Suprapubic skin (tissue), 4 donors: ENCODE measurements around the gene TMOD1.

Source experiments
- CTCF ChIP-seq, 2 donors: fragments of 200-600 bp in 1 of 2; fragments of 450-650 bp in 1 of 2; sonication (generic) in 1 of 2; IDR thresholded peaks; one replicate each; pipeline ENCODE4 v1.5.1; 2016 to 2019; ENCODE audit warnings: antibody characterized with exemption in 2 of 2, mild to moderate bottlenecking in 1 of 2, moderate library complexity in 1 of 2
- EP300 ChIP-seq: sonication (generic); formaldehyde crosslinking; IDR thresholded peaks from one replicate; pipeline ENCODE4 v1.6.1; 2017; ENCODE audit warnings: antibody characterized with exemption
- POLR2A ChIP-seq, 2 donors: fragments of 450-650 bp; IDR thresholded peaks; one replicate each; pipeline ENCODE4 v1.6.1; 2017; ENCODE audit warnings: antibody characterized with exemption in 2 of 2, mild to moderate bottlenecking in 2 of 2, moderate library complexity in 2 of 2
- POLR2AphosphoS5 ChIP-seq, 3 donors: sonication (generic); formaldehyde crosslinking; IDR thresholded peaks; one replicate each; pipeline ENCODE4 v1.6.1; 2017; ENCODE audit warnings: antibody characterized with exemption in 3 of 3

- TF ChIP-seq CTCF (IDR thresholded peaks at IDR 0.05) (no peak), POLR2A (IDR thresholded peaks at IDR 0.05) (no peak), EP300 (no peak), POLR2AphosphoS5 (IDR thresholded peaks at IDR 0.05) (no peak)
These were observed 60.0 kb downstream of the TMOD1 start for GRCh38 chr9:97561501-97561900.
